Body of pancreas (tissue), 4 donors: ENCODE measurements around the gene RBMS3. TPM values are rescaled to one million over a fixed set of nuclear protein-coding genes. Genes with fewer than 3 reads are reported as not detected.
"Not testable (repeated sequence)": the region's sequence is repeated elsewhere in the genome, so short reads cannot be mapped to it uniquely, and the experiment has no call there.

Source experiments
- ATAC-seq: fragments of 150-250 bp; one replicate; pipeline ENCODE4 v1.9.1; 2016
- DNase-seq, 4 donors: peaks; one replicate each; pipeline ENCODE4 v3.0.0-alpha.2; 2019
- H3K27ac ChIP-seq, 4 donors: fragments of 200-600 bp; sonication (generic); 1 replicate in 3 of 4; 2 replicates in 1 of 4; pipeline versions ENCODE4 v1.5.1 to v1.6.1; 2016 to 2019; ENCODE audit warnings: mild to moderate bottlenecking in 1 of 4, mixed read lengths in 1 of 4, moderate library complexity in 1 of 4
- H3K27me3 ChIP-seq, 2 donors: fragments of 200-600 bp; sonication (generic); one replicate each; pipeline ENCODE4 v1.6.0; 2016; ENCODE audit warnings: mild to moderate bottlenecking in 1 of 2
- H3K36me3 ChIP-seq, 2 donors: fragments of 200-600 bp; sonication (generic); replicated peaks in 1 of 2; 2 replicates each; pipeline ENCODE4 v1.5.1; 2016; ENCODE audit warnings: low read depth in 2 of 2; ENCODE audit not compliant: insufficient read depth in 1 of 2
- H3K4me1 ChIP-seq: fragments of 200-600 bp; sonication (generic); one replicate; pipeline ENCODE4 v1.6.0; 2016
- H3K4me3 ChIP-seq, 2 donors: fragments of 200-600 bp; sonication (generic); 1 replicate in 1 of 2; 2 replicates in 1 of 2; pipeline ENCODE4 v1.5.1; 2016 to 2019
- H3K9me3 ChIP-seq, 3 donors: fragments of 200-600 bp; sonication (generic); 1 replicate in 2 of 3; 2 replicates in 1 of 3; pipeline ENCODE4 v1.5.1; 2016
- CTCF ChIP-seq, 7 experiments: fragments of 450-650 bp in 4 of 7; fragments of 200-600 bp in 3 of 7; sonication (generic) in 3 of 7; IDR thresholded peaks; one replicate each; pipeline ENCODE4 v1.5.1; 2016 to 2019; ENCODE audit warnings: antibody characterized with exemption in 7 of 7
- POLR2A ChIP-seq, 3 donors: fragments of 450-650 bp; IDR thresholded peaks; one replicate each; pipeline ENCODE4 v1.6.1; 2016; ENCODE audit warnings: antibody characterized with exemption in 3 of 3, mild to moderate bottlenecking in 2 of 3
- WGBS, 2 donors: methylation state at CpG; one replicate each; pipeline ENCODE4 v1.1.5; 2017; 5-methylcytosine and 5-hydroxymethylcytosine counted together
- intact Hi-C: fragments of 100-400 bp; cut with DNase I; formaldehyde crosslinking; loops from one replicate; pipeline ENCODE4 v1.15.1; 2023
- total RNA-seq, 2 donors: library from RNA; depleted of rRNA; stranded (reverse); fragments of >200 nt; gene quantifications; one replicate each; pipeline ENCODE4 v1.1.0, GENCODE V29; 2016

The RBMS3 gene
- total RNA-seq, 2 donors from 2014 or later = 17.4 to 29.7 TPM

- TF ChIP-seq POLR2A (IDR thresholded peaks at IDR 0.05) (no peak), CTCF (IDR thresholded peaks at IDR 0.05) (no peak)
- Histone ChIP-seq H3K4me3 (no peak overlapping the region), H3K27ac (no peak overlapping the region), H3K4me1 (no peaks in the 10 kb centered on the region), H3K27me3 (no peaks in the 10 kb centered on the region), H3K9me3 (no peaks in the 10 kb centered on the region), H3K36me3 (no peaks in the 10 kb centered on the region)
- intact Hi-C loops = no loop called here
- DNase-seq = no peak
- ATAC-seq = no peak
- 14 to 17% methylated on average over 2 of the region's 2 CpGs for WGBS, 2 donors
Observed at GRCh38 chr3:29466442-29466841, 185.6 kb downstream of the RBMS3 start.

- Histone ChIP-seq H3K36me3 (no peaks in the 10 kb centered on the region), H3K4me1 (no peaks in the 10 kb centered on the region), H3K4me3 (no peak overlapping the region), H3K27me3 (no peaks in the 10 kb centered on the region), H3K27ac (no peak overlapping the region), H3K9me3 (no peaks in the 10 kb centered on the region)
- intact Hi-C loops = no loop called here
- DNase-seq = no peak
- TF ChIP-seq POLR2A (IDR thresholded peaks at IDR 0.05) = no peak
- no peak for TF ChIP-seq CTCF (IDR thresholded peaks at IDR 0.05)
- WGBS, 2 donors = 75 to 90% methylated on average over 4 of the region's 4 CpGs
- no peak for ATAC-seq
Observed at GRCh38 chr3:29468187-29468586, 187.3 kb downstream of the RBMS3 start.

GRCh38 chr3:29473481-29474170 lies 192.8 kb downstream of the RBMS3 start:
- ATAC-seq, H3K9me3 ChIP-seq, H3K27ac ChIP-seq, H3K27me3 ChIP-seq, H3K36me3 ChIP-seq, intact Hi-C loops, H3K4me3 ChIP-seq, H3K4me1 ChIP-seq, DNase-seq: not testable (repeated sequence)
- 82 to 93% methylated on average over 10 to 38 of the region's 41 CpGs for WGBS, 2 donors

- ATAC-seq = no peak
- intact Hi-C loops = no loop called here
- TF ChIP-seq CTCF (IDR thresholded peaks at IDR 0.05) = no peak
- no peak for TF ChIP-seq POLR2A (IDR thresholded peaks at IDR 0.05)
- no peak overlapping the region for H3K4me3 ChIP-seq
- no peak overlapping the region for H3K27ac ChIP-seq
- 65 to 67% methylated on average over 9 of the region's 9 CpGs for WGBS, 2 donors
- no peaks in the 10 kb centered on the region for H3K27me3 ChIP-seq
- H3K9me3 ChIP-seq = no peaks in the 10 kb centered on the region
- H3K36me3 ChIP-seq = no peaks in the 10 kb centered on the region
- DNase-seq = no peak
- no peaks in the 10 kb centered on the region for H3K4me1 ChIP-seq
Observed at GRCh38 chr3:29475305-29475840, 194.5 kb downstream of the RBMS3 start.

GRCh38 chr3:29475854-29476253 lies 195.0 kb downstream of the RBMS3 start:
- Histone ChIP-seq H3K9me3 (no peaks in the 10 kb centered on the region), H3K4me3 (no peak overlapping the region), H3K36me3 (no peaks in the 10 kb centered on the region), H3K4me1 (no peaks in the 10 kb centered on the region), H3K27ac (no peak overlapping the region), H3K27me3 (no peaks in the 10 kb centered on the region)
- ATAC-seq (no peak), DNase-seq (no peak)
- no peak for TF ChIP-seq POLR2A (IDR thresholded peaks at IDR 0.05)
- TF ChIP-seq CTCF (IDR thresholded peaks at IDR 0.05) = no peak
- intact Hi-C loops = no loop called here
